Measurements from ENCODE around the gene CASP1. TPM values are rescaled to one million over a fixed set of nuclear protein-coding genes. Genes with fewer than 3 reads are reported as not detected.

CASP1 gene
- total RNA-seq, 1 experiment from 2014 or later = not detected

DNA sequence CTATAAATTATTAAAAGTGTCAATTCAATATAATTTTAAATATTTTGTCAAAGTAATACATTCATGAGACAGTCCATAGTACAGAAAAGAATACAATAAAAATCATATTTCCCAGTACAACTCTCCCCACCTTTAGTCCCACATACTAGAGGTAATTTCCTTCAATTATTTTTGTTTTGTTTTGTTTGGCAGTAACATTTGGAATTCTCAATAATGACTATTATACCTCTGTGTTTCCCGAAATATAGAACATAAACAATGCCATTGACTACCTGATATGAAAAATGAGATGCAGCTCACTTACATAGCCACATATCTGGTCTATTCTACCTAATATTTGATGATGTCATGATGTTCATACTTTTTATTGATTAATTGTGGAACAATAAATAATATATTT, 42.2 kb downstream of the CASP1 start (continued):
- TF ChIP-seq, protein P1, sequence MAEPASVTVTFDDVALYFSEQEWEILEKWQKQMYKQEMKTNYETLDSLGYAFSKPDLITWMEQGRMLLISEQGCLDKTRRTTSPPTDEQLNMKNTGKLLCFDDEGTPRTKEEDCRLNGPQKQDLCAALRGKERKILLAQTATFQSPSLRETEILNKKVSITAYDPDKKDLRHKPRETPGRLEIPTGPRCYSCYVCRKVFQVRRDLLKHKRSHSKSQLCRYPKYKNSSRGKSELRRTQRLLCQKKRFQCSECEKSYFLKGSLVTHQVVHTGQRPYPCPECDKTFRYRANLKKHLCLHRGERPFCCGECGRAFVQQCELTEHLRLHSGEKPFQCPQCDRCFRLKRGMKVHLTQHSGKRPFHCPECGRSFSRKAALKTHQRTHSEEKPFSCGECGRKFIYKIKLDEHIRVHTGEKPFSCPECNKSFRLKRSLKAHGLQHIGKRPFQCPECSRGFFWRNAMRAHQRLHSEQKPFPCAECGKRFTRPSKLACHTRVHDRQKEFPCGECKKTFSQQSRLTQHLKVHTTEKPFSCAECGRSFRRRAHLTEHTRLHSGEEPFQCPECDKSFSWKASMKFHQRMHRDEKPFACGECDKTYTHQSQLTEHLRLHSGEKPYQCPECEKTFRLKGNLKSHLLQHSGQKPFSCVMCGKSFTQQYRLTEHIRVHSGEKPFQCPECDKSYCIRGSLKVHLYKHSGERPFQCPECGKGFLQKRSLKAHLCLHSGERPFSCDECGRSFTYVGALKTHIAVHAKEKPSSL (CRISPR knock-in tag; conservative IDR thresholded peaks at IDR 0.05) = no peak
- TF ChIP-seq ZBTB43 (CRISPR knock-in tag; IDR thresholded peaks at IDR 0.05) = no peak
- no peak for TF ChIP-seq SOX15 (CRISPR knock-in tag; IDR thresholded peaks at IDR 0.05)
- no peak for TF ChIP-seq JUN (CRISPR knock-in tag; IDR thresholded peaks at IDR 0.05)

DNA sequence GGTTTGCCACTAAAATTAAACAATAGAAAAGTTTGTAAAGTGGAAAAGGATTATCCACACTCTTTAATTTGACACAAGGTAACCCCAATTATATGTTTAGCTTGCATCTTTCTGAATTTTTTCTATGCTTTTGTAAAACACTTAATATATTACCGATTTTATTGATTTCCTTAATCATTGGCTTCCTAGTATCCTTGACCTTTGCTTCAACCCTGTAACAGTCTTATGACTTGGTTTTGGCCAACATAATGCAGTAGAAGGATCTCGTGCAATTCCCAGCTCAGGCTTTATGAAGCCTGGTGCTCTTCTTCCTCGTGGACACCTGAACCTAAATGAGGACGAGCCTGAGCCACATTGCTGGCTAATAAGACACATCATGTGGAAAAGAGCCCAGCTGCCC, 43.0 kb downstream of the CASP1 start:
- Mint-ChIP-seq H3K4me3 (no peak overlapping the region), H3K27ac (no peak overlapping the region), H3K4me1 (no peaks in the 10 kb centered on the region), H3K9me3 (peaks cover 50% of the 10 kb centered on the region), H3K27me3 (ENCODE audit: low read depth) (no peaks in the 10 kb centered on the region), H3K36me3 (peaks cover 9% of the 10 kb centered on the region; the same call in 1 of the 2 replicates)
- POLR2A ChIA-PET = no interaction called here
- ATAC-seq = no peak
- CTCF ChIA-PET = interaction anchor here (1.0 kb wide), 1 partner anchor 9 kb away, joined by 3 read pairs; no protein-coding TSS in a partner anchor
- no peak for TF ChIP-seq ZNF317 (CRISPR knock-in tag; IDR thresholded peaks at IDR 0.05; ENCODE audit: borderline replicate concordance, low read depth)
- no peak for TF ChIP-seq E2F5 (CRISPR knock-in tag; IDR thresholded peaks at IDR 0.05)
- TF ChIP-seq ZNF512 (CRISPR knock-in tag; IDR thresholded peaks at IDR 0.05; ENCODE audit: borderline replicate concordance) = no peak
- no peak for TF ChIP-seq ATF1 (CRISPR knock-in tag; IDR thresholded peaks at IDR 0.05)
- TF ChIP-seq, protein P2, sequence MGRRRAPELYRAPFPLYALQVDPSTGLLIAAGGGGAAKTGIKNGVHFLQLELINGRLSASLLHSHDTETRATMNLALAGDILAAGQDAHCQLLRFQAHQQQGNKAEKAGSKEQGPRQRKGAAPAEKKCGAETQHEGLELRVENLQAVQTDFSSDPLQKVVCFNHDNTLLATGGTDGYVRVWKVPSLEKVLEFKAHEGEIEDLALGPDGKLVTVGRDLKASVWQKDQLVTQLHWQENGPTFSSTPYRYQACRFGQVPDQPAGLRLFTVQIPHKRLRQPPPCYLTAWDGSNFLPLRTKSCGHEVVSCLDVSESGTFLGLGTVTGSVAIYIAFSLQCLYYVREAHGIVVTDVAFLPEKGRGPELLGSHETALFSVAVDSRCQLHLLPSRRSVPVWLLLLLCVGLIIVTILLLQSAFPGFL (CRISPR knock-in tag; IDR thresholded peaks at IDR 0.05; ENCODE audit: borderline replicate concordance) = no peak
- TF ChIP-seq, protein P3, sequence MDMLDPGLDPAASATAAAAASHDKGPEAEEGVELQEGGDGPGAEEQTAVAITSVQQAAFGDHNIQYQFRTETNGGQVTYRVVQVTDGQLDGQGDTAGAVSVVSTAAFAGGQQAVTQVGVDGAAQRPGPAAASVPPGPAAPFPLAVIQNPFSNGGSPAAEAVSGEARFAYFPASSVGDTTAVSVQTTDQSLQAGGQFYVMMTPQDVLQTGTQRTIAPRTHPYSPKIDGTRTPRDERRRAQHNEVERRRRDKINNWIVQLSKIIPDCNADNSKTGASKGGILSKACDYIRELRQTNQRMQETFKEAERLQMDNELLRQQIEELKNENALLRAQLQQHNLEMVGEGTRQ (CRISPR knock-in tag; IDR thresholded peaks at IDR 0.05) = no peak
- no peak for TF ChIP-seq ZNF281 (CRISPR knock-in tag; IDR thresholded peaks at IDR 0.05)
- TF ChIP-seq, protein P1 (CRISPR knock-in tag; conservative IDR thresholded peaks at IDR 0.05) = no peak
- no peak for TF ChIP-seq GTF2I (CRISPR knock-in tag; conservative IDR thresholded peaks at IDR 0.05)
- no peak for TF ChIP-seq TEAD4 (CRISPR knock-in tag; IDR thresholded peaks at IDR 0.05)
- TF ChIP-seq GABPB1 (CRISPR knock-in tag; IDR thresholded peaks at IDR 0.05) = no peak
- no peak for TF ChIP-seq SOX15 (CRISPR knock-in tag; IDR thresholded peaks at IDR 0.05)
- no peak for TF ChIP-seq ZNF671 (CRISPR knock-in tag; IDR thresholded peaks at IDR 0.05)
- TF ChIP-seq FOXK1 (CRISPR knock-in tag; IDR thresholded peaks at IDR 0.05) = no peak
- no peak for TF ChIP-seq KAT7 (CRISPR knock-in tag; IDR thresholded peaks at IDR 0.05; ENCODE audit: borderline replicate concordance)
- TF ChIP-seq FOXP4 (CRISPR knock-in tag; IDR thresholded peaks at IDR 0.05) = no peak
- no peak for TF ChIP-seq HMGA2 (CRISPR knock-in tag; IDR thresholded peaks at IDR 0.05)
- no peak for DNase-seq (ENCODE audit: low spot score)
